Epithelial cell of proximal tubule (primary cell): Measurements from ENCODE around the gene SPRR1A. TPM values are rescaled to one million over a fixed set of nuclear protein-coding genes. Genes with fewer than 3 reads are reported as not detected.

Experiments used
- DNase-seq: peaks from one replicate; pipeline ENCODE4 v3.0.0-alpha.2; 2011; ENCODE audit warnings: low read depth
- H3K4me3 ChIP-seq: 2 replicates; pipeline ENCODE4 v1.5.1; 2011; ENCODE audit warnings: low read depth, mild to moderate bottlenecking, low read length
- CTCF ChIP-seq: conservative IDR thresholded peaks from 2 replicates; pipeline ENCODE4 v1.5.1; 2012; ENCODE audit warnings: low read depth, mild to moderate bottlenecking, low read length
- total RNA-seq: library from RNA; depleted of rRNA; stranded (reverse); fragments of >200 nt; gene quantifications from 2 replicates; pipeline ENCODE4 v1.2.3, GENCODE V29; 2015

Gene SPRR1A
- not detected in 2 replicates for total RNA-seq

GRCh38 chr1:152983743-152984142 is at the start of gene SPRR1A:
SPRR1A (plus strand) TSS chr1:152984081; CDS start chr1:152985231, 1,150 bp downstream.
- no peak for TF ChIP-seq CTCF
- no peak for DNase-seq
- no peak within 1 kb of the TSS for H3K4me3 ChIP-seq

- no peak for TF ChIP-seq CTCF
- no peak overlapping the region for H3K4me3 ChIP-seq
- no peak for DNase-seq
These were observed 43.3 kb upstream of the SPRR1A start for GRCh38 chr1:152940614-152941013.

GRCh38 chr1:152941037-152941711 is 42.7 kb upstream of the SPRR1A start:
- H3K4me3 ChIP-seq, result no peak overlapping the region
- TF ChIP-seq CTCF, result no peak
- DNase-seq, result no peak

- TF ChIP-seq CTCF, result no peak
- H3K4me3 ChIP-seq, result no peak overlapping the region
- DNase-seq, result no peak
These were observed 41.7 kb upstream of the SPRR1A start for GRCh38 chr1:152942161-152942560.

GRCh38 chr1:152946248-152946647 is 37.6 kb upstream of the SPRR1A start:
- no peak overlapping the region for H3K4me3 ChIP-seq
- no peak for DNase-seq
- no peak for TF ChIP-seq CTCF

- TF ChIP-seq CTCF, result no peak
- DNase-seq, result no peak
- H3K4me3 ChIP-seq, result no peak within 1 kb of the TSS
These were observed 37.1 kb upstream of the SPRR1A start, which contains the start of gene SPRR5 for GRCh38 chr1:152946651-152947256. SPRR5 (plus strand) TSS chr1:152947206; CDS start chr1:152948555, 1,349 bp downstream.

GRCh38 chr1:152951711-152952110 is 32.2 kb upstream of the SPRR1A start:
- no peak overlapping the region for H3K4me3 ChIP-seq
- no peak for DNase-seq
- no peak for TF ChIP-seq CTCF
